Loucy (cell line): ENCODE results near the gene ERAL1.

ENCODE experiments used
- CTCF ChIP-seq: fragments of 200-600 bp; sonication (generic); conservative IDR thresholded peaks from 2 replicates; pipeline ENCODE4 v1.5.1; 2014; ENCODE audit warnings: mild to moderate bottlenecking, antibody characterized with exemption, low read length
- EZH2phosphoT487 ChIP-seq: fragments of 200-600 bp; IDR thresholded peaks from 2 replicates; pipeline ENCODE4 v1.6.1; 2018; ENCODE audit warnings: antibody characterized with exemption, mild to moderate bottlenecking, moderate library complexity, borderline replicate concordance

- TF ChIP-seq CTCF, result no peak
- TF ChIP-seq EZH2phosphoT487, result no peak
Measured at GRCh38 chr17:28834420-28834819, 20.4 kb upstream of the ERAL1 start.
